HG03064 (cell line): ENCODE data around the gene MTSS2.
"Not testable (repeated sequence)": the region's sequence is repeated elsewhere in the genome, so short reads cannot be mapped to it uniquely, and the experiment has no call there.

Experiments
- ATAC-seq: cut with Tn5 transposase; IDR thresholded peaks from one replicate; pipeline ENCODE4 v1.9.1; 2021; ENCODE audit warnings: low read depth; ENCODE audit not compliant: unreplicated experiment

Gene MTSS2

DNA sequence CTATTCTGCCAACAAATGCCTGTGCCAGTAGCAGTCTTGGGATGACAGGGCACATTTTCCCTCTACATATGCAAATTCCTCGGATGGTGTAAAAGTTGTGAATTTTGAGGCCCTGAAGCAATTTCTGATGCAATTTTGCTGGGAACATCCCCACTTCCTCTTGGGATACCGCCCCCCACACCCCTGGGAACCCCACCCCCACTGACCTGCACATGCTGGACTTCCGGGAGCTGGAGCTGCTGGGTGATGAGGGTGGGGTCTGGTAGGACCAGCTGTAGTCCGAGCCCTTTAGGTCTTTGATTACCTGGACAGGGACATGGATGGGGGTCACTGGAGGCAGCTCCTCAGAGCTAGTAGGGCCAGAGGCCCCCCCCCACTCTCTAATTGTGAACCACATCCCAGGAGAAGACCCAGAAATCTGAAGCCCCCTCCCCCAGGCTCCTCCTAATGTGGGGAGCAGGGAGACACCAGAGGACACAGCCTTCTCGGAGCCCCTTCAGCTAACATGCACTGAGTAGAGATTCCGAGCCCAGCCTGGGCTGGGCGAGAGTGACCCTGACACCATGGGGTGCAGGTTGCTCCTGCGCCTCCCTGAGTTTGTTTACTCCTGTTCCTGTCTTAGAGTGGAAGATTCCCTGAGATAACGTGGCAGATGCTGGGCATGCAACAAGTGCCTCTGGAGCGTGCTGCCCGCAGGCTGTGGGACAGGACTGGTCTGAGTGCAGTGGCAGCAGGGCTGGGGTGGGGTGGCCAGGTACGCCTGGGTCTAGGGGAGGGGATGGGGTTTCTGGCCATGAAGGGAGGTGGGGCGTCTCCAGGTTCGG is 9.0 kb downstream of the MTSS2 start:
- no peak for ATAC-seq

- ATAC-seq = no peak
Measured at GRCh38 chr16:70675851-70676513, 9.9 kb downstream of the MTSS2 start.

DNA sequence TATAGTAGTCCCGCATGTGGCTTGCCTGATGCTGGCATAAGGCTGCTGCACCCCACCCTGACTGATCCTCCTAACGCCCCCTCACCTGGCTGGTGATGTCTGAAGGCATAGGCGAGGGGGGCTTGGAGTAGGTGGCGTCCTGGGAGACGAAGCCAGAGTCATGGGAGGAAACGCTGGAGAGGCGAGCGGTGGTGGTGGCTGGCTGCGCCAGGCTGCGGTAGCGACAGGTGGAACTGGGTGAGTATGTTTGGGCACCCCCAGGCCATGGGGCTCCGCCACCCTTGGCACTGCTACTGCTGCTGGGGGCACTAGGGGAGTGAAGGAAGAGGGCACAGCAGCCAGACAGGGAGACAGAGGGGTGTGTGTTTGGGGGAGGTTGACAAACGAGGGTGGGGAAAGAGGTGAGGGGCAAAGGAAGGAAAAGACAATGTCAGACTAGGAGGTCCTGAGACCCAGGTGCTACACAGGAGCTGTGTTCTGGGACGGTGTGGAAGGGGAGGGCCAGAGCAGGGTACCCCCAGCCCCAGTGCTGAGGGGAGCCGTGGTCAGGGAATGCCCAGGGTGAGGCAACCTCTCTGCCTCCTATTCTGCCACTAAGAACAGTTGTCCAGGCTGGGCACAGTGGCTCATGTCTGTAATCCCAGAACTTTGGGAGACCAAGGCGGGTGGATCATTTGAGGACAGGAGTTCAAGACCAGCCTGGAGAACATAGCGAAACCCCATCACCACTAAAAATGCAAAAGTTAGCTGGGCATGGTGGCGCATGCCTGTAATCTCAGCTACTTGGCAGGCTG is 11.4 kb downstream of the MTSS2 start:
- ATAC-seq = no peak

GRCh38 chr16:70670938-70671337 is 14.9 kb downstream of the MTSS2 start:
- not testable (repeated sequence) for ATAC-seq

DNA sequence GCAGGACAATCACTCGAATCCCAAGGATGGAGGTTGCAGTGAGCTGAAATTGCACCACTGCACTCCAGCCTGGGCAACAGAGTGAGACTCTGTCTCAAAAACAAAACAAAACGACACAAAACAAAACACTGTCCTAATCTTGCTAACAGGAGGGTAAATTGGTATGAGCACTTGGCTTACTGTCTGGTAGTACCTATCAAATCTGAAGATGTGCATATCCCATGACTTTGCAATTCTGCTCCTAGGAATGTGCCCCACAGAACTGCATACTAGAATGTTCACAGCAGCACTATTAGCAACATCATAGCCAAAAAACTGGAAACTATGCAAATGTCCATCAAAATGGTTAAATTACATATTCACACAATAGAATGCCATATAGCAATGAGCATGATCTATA is 15.7 kb downstream of the MTSS2 start:
- ATAC-seq = no peak

- no peak for ATAC-seq
Measured at GRCh38 chr16:70665806-70666735, 19.8 kb downstream of the MTSS2 start.

GRCh38 chr16:70665113-70665694 is 20.6 kb downstream of the MTSS2 start:
- no peak for ATAC-seq

- ATAC-seq = no peak
Measured at GRCh38 chr16:70664325-70665112, 21.3 kb downstream of the MTSS2 start.

DNA sequence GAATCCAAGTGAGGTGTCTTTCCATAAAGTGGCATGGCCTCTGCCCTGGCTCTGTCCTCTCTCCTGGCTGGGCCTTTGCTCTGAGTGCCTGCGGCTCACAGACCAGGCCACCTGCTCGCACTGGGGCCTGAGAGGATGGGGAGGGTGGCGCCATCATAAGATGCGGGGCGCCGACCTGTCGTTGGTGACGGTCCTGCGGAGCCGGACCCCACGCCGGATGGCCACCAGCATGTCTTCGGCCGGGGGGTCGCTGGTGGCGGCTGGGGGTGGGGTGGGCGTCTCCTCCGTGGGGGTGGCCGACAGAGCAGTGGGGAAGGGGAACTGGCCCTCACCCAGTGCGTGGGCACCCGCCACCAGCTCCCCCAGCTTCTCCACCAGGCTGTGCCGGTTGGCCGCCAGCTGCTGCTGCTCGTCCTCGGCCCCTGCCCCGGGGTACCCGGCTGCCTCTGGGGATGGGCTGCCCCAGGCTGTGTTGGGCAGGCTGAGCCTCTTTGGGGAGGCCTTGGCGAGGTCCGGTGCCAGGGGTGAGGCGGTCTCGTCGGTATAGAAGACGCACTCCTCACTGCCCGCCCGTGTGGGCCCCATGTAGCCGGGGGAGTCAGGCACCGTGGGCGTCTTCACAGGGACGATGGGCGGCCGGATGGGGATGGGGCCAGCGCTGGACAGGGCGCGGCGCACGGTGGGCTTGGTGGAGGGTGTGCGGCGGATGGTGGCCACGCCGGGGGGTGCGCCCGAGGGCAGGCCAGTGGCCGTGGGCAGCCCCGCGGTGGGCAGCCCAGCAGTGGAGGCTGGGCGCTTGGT is 22.1 kb downstream of the MTSS2 start:
- no peak for ATAC-seq

DNA sequence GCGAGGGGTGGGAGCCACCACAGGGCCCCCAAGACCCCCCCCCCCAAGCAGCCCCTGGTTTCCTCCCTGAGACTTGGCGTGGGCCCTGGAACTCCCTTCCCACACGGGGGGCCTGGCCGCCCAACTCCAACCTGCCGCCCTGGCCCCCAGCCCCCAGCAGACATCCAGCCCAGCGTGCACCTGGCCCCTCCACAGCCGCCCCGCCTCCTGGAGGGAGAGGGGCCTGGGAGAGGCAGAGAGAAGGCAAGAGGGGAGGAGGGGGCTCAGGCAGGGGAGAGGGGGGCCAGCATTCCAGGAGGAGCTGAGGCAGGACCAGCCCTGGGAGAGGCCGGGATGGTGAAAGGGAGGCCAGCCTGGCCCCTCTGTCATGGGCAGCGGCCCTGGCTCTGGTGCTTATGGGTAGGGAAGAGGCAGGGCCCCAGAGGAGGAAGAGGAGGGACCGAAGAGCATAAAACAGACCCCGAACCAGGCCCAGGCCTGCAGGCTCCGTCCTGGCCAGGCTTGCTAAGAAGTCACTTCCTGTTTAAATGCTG is 22.8 kb downstream of the MTSS2 start:
- no peak for ATAC-seq

DNA sequence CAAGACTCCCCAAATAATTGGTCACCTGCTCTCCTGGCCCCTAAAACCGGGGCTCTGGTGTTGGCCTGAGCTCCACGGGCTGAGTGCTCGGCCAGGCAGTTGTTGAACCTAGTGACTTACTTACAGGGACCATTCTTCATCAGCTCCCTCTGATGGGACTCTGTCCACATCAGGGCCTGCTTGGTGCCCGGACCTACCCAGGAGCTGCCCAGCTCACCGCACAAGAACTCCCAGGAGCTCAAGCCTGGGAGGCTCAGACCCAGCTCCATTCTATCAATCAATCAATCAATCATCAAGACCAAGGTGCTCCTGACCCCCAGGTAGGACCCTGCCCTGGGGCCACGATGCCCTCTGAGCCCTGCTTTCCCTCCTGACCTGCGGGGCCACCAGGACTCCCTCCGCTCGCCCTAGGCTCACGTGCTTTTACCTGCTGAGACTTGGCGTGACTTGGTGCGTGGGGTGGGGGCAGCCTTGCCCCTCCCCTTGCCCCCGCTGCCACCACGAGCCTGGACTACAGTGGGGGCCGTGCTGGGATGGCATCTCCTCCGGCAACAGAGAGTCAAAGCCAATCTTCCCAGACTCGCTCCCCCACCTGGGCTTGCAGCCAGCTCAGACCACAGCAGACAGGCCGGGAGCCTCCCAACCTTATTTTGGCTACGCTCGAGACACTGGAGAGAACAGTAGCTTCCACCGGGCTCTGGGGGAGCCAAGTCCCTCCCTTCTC is 23.8 kb downstream of the MTSS2 start:
- no peak for ATAC-seq

GRCh38 chr16:70661534-70661917 is 24.3 kb downstream of the MTSS2 start:
- no peak for ATAC-seq

DNA sequence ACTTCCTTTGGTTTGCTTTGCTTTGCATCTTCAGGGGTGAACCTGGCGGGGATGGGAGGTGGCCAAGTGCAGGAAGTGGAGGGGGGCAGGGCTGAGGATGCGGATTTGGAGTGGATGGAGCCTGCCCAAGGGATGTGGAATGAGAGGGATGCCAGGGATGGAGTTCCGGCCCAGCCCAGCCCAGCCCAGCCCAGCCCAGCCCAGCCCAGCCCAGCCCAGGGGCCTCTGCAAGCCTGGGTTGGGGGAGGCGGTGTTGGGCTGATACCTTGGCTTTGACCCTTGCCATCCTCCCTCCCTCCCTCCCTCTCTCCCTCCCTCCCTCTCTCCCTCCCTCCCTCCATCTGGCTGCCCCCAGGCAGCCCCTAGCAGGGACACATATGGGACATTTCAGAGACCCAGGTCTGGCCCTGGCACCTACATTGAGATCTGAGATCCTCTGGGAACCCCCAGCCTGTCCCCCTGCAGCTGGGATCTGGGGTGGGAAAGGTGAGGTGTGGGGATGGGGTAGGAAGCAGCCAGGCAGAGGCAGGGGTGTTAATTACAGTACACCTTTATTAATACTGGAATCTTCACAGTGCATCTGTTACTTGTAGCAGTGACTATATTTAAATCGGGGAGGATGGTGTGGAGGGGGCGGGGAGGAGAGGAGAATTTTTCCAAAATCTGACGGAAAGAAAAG is 25.0 kb downstream of the MTSS2 start:
- no peak for ATAC-seq

DNA sequence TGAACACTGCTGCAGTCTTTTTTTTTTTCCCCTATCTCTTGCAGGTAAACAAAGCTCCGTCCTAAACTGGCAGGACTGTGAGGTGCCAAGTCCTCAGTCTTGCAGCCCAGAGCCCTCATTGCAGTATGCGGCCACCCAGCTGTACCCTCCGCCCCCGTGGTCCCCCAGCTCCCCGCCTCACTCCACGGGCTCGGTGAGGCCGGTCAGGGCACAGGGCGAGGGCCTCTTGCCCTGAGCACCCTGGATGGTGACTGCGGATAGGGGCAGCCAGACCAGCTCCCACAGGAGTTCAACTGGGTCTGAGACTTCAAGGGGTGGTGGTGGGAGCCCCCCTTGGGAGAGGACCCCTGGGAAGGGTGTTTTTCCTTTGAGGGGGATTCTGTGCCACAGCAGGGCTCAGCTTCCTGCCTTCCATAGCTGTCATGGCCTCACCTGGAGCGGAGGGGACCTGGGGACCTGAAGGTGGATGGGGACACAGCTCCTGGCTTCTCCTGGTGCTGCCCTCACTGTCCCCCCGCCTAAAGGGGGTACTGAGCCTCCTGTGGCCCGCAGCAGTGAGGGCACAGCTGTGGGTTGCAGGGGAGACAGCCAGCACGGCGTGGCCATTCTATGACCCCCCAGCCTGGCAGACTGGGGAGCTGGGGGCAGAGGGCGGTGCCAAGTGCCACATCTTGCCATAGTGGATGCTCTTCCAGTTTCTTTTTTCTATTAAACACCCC is 25.7 kb downstream of the MTSS2 start:
- no peak for ATAC-seq

DNA sequence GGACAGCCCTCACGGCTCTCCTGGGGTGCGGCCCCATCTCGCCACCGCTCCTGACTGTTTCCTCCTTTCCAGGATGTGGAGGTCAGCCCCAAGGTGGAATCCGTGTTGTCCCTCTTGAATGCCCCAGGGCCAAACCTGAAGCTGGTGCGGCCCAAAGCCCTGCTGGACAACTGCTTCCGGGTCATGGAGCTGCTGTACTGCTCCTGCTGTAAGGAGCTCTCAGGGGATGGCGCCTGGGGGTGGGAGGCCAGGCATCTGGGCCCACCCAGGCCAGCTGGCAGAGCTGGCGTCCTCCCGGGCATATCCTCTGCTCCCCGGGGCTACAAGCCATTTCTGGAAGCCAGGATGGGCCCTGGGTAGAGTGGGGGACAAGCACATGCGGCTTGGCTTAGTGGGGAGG is 26.3 kb downstream of the MTSS2 start:
- no peak for ATAC-seq

DNA sequence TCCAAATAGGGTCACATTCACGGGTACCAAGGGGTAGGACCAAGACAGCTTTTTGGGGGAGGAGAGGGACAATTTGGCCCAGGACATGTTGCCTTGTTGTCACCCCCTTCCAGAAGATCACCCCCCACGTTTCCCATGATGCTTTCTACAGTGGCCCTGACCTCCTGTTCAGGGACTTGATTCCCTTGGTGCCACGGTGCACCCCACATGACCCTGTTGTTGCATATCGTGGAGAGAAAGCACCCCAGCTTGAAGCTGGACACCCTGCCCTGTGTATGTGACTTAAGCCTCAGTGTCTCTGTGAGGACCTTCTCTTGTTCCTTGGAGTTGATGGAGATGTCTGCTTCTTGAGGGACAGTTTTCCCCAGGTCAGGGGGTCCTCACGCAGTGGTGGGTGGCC is 26.9 kb downstream of the MTSS2 start:
- no peak for ATAC-seq
